Lung (tissue), 12 donors: ENCODE data around the gene LCN10. TPM values are rescaled to one million over a fixed set of nuclear protein-coding genes. Genes with fewer than 3 reads are reported as not detected.

Experiments
- ATAC-seq: fragments of 200-7000 bp; cut with Tn5 transposase; one replicate; pipeline ENCODE4 v1.9.1; 2020; ENCODE audit warnings: moderate number of reproducible peaks; ENCODE audit not compliant: insufficient read depth, low FRiP score
- DNase-seq, 3 donors: peaks; one replicate each; pipeline ENCODE4 v3.0.0-alpha.2; 2013 to 2017
- H3K27ac ChIP-seq, 2 donors: one replicate each; pipeline ENCODE4 v1.5.1; 2013; ENCODE audit warnings: mild to moderate bottlenecking in 2 of 2, moderate library complexity in 2 of 2, control low read depth in 1 of 2, inconsistent platforms in 1 of 2, low read depth in 1 of 2, low read length in 1 of 2
- H3K27me3 ChIP-seq, 3 donors: one replicate each; pipeline ENCODE4 v1.5.1; 2013; ENCODE audit warnings: low read length in 2 of 3; ENCODE audit not compliant: control insufficient read depth in 3 of 3, insufficient read depth in 3 of 3
- H3K36me3 ChIP-seq, 4 donors: one replicate each; pipeline ENCODE4 v1.5.1; 2013; ENCODE audit warnings: low read length in 4 of 4, mild to moderate bottlenecking in 1 of 4, moderate library complexity in 1 of 4; ENCODE audit not compliant: control insufficient read depth in 4 of 4, insufficient read depth in 4 of 4
- H3K4me1 ChIP-seq, 5 donors: one replicate each; pipeline ENCODE4 v1.5.1; 2013; ENCODE audit warnings: low read length in 5 of 5, mild to moderate bottlenecking in 2 of 5, moderate library complexity in 1 of 5; ENCODE audit not compliant: control insufficient read depth in 5 of 5, insufficient read depth in 5 of 5
- H3K4me3 ChIP-seq: one replicate; pipeline ENCODE4 v1.5.1; 2013; ENCODE audit warnings: mild to moderate bottlenecking, control low read depth, moderate library complexity
- H3K9ac ChIP-seq, 2 donors: one replicate each; pipeline ENCODE4 v1.5.1; 2013; ENCODE audit warnings: low read length in 2 of 2, control low read depth in 1 of 2; ENCODE audit not compliant: insufficient read depth in 1 of 2
- H3K9me3 ChIP-seq, 4 donors: one replicate each; pipeline ENCODE4 v1.5.1; 2013; ENCODE audit warnings: low read length in 3 of 4, mild to moderate bottlenecking in 1 of 4, moderate library complexity in 1 of 4; ENCODE audit not compliant: control insufficient read depth in 4 of 4, insufficient read depth in 3 of 4
- WGBS, 2 donors: extraction: QIAGEN DNeasy Blood & Tissue Kit; methylation state at CpG; one replicate each; pipeline ENCODE4 v1.1.7; 2013; 5-methylcytosine and 5-hydroxymethylcytosine counted together
- polyA plus RNA-seq, 2 donors: library from polyadenylated mRNA; stranded (reverse); fragments of 200-250 nt; gene quantifications; one replicate each; pipeline ENCODE4 v1.2.1, GENCODE V29; 2013
- total RNA-seq, 2 donors: library from RNA; depleted of rRNA in 1 of 2; stranded (reverse); fragments of >200 nt in 1 of 2; gene quantifications; one replicate each; pipeline ENCODE4 v1.2.1, GENCODE V29; 2014 to 2021
- TF ChIP-seq, protein P1 (sequence below): IDR thresholded peaks from 2 replicates; pipeline ENCODE4 v1.5.1; 2012; ENCODE audit warnings: mild to moderate bottlenecking; ENCODE audit errors: control extremely low read depth, extremely low read depth
- donor health status: control.
- donor health status: control.
- donor health status: Bipolar disorder and iron deficiency.
- donor health status: healthy.
- donor health status: DM: yes; HTN: yes; CAD: no.

LCN10 gene
- total and polyA plus RNA-seq, 4 donors, result 0.72 to 6.4 (median 4.7) TPM; not detected in 1

DNA sequence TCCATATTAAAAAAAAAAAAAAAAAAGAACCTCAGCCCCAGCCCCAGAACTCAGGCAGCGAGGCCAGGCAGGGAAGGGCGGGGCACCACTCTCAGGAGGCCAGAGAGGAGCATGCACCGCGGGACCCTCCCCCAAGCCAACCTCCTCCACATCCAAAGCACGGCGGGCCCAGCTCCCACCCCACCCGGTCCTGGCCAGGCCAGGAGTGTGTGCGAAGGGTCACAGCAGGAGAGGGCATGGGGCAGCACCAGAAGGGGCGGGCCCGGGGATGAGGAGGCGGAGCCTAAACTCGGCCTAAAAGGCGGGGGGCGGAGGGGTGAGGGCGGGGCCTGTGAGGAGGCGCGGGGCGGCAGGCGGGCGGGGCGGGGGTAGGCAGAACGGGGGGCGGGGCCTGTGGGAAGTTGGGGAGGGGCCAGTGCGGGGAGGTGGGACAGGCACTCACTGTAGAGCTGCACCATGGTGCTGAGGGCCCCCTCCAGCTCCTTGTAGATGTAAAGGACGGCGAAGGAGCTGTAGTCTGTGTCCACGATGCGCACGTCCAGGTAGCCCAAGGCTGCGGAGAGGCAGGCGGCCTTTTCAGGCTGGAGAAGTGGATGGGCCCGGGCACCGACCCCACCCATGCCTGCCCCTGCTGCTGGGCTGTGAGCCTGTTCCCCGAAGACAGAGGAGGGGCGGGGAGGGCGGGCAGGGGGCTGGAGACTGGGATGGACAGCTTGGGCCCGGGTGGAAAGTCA is 20.3 kb upstream of the LCN10 start:
- H3K27me3 ChIP-seq, result peaks cover 0 to 3% (median 0%) of the 10 kb centered on the region in 3 donors
- WGBS, 2 donors, result 19 to 22% methylated on average over 20 to 37 of the region's 37 CpGs
- no peak for ATAC-seq

DNA sequence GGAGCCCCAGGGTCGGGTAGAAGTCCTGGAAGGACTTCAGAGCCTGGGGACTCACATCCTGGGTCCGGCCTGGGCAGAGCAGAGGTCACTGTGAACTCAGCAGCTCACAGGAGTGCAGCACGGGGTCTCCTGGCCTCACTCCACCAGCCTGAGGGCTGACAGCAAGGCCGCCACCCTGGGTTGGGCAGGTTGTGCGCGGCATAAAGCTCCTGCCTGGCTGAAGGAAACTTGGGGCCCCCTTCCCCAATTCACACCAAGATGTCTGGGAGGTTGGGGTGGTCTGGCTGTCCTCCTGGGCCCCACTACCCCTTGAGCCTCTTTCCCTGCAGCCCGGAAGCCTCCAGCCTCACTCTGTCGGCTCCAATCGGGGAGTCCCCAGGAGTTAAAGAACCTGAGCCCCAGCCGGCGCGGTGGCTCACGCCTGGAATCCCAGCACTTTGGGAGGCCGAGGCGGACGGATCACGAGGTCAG is 19.5 kb upstream of the LCN10 start:
- 83 to 86% methylated on average over 16 to 17 of the region's 17 CpGs for WGBS, 2 donors
- Histone ChIP-seq H3K27ac (no peak overlapping the region), H3K9me3 (no peaks in the 10 kb centered on the region), H3K36me3 (no peaks in the 10 kb centered on the region), H3K4me3 (no peak overlapping the region), H3K9ac (no peak overlapping the region), H3K27me3 (no peaks in the 10 kb centered on the region), H3K4me1 (peaks cover 0 to 3% (median 0%) of the 10 kb centered on the region in 5 donors)
- TF ChIP-seq, protein P1, sequence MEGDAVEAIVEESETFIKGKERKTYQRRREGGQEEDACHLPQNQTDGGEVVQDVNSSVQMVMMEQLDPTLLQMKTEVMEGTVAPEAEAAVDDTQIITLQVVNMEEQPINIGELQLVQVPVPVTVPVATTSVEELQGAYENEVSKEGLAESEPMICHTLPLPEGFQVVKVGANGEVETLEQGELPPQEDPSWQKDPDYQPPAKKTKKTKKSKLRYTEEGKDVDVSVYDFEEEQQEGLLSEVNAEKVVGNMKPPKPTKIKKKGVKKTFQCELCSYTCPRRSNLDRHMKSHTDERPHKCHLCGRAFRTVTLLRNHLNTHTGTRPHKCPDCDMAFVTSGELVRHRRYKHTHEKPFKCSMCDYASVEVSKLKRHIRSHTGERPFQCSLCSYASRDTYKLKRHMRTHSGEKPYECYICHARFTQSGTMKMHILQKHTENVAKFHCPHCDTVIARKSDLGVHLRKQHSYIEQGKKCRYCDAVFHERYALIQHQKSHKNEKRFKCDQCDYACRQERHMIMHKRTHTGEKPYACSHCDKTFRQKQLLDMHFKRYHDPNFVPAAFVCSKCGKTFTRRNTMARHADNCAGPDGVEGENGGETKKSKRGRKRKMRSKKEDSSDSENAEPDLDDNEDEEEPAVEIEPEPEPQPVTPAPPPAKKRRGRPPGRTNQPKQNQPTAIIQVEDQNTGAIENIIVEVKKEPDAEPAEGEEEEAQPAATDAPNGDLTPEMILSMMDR, result no peak
- no peak for DNase-seq
- ATAC-seq, result no peak

More for the DNA sequence above, 20.3 kb upstream of the LCN10 start:
- H3K27ac ChIP-seq, result no peak overlapping the region
- H3K9ac ChIP-seq, result no peak overlapping the region
- H3K4me1 ChIP-seq, result peaks cover 0 to 2% (median 0%) of the 10 kb centered on the region in 5 donors
- H3K36me3 ChIP-seq, result no peaks in the 10 kb centered on the region
- DNase-seq, result peak; percentile 11 to 55 (median 20)
- H3K9me3 ChIP-seq, result no peaks in the 10 kb centered on the region
- TF ChIP-seq, protein P1, result no peak
- H3K4me3 ChIP-seq, result no peak overlapping the region

DNA sequence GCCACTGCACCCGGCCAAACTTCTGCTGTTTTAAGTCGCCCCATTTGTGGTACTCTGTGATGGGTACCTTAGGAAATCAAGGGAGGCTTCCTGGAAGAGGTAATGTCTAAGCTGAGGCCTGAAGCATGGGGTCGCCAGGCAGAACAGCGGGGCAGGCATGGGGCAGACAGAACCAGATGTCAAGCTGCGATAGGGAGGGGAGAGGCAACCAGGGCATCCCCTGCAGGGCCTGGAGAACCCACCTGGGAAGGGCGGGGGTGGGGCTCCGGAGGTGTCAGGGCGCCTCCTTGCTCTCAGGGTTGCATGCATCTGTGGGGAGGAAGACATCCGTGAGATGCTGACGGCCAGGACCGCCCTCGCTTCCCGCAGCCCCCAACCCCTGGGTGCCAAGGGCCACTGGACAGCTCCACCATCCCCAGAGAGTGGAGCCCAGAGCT is 18.8 kb upstream of the LCN10 start:
- no peak overlapping the region for H3K4me3 ChIP-seq
- 82 to 90% methylated on average over 12 to 13 of the region's 13 CpGs for WGBS, 2 donors
- ATAC-seq (no peak), DNase-seq (no peak)
- H3K36me3 ChIP-seq, result no peaks in the 10 kb centered on the region
- TF ChIP-seq, protein P1, result no peak
- H3K4me1 ChIP-seq, result peaks cover 0 to 3% (median 0%) of the 10 kb centered on the region in 5 donors
- no peaks in the 10 kb centered on the region for H3K9me3 ChIP-seq
- no peaks in the 10 kb centered on the region for H3K27me3 ChIP-seq
- no peak overlapping the region for H3K9ac ChIP-seq
- H3K27ac ChIP-seq, result no peak overlapping the region
